DND-41 (cell line): Measurements from ENCODE around the gene SYNE1.

Experiments used
- CTCF ChIP-seq: IDR thresholded peaks from 2 replicates; pipeline ENCODE4 v1.5.1; 2012; ENCODE audit warnings: borderline replicate concordance, low read length, moderate library complexity, mild to moderate bottlenecking; ENCODE audit not compliant: poor library complexity, severe bottlenecking; ENCODE audit errors: extremely low read depth
- EZH2 ChIP-seq: IDR thresholded peaks from 3 replicates; pipeline ENCODE4 v1.6.1; 2012; ENCODE audit warnings: borderline replicate concordance, low read depth, mild to moderate bottlenecking, moderate library complexity, low read length, inconsistent platforms; ENCODE audit not compliant: severe bottlenecking

GRCh38 chr6:152220786-152221185 lies 416.4 kb downstream of the SYNE1 start:
- no peak for TF ChIP-seq CTCF
- no peak for TF ChIP-seq EZH2
